HG03108 (cell line): ENCODE results near the gene FRAT2.
"Not testable (repeated sequence)": the region's sequence is repeated elsewhere in the genome, so short reads cannot be mapped to it uniquely, and the experiment has no call there.

ENCODE experiments used
- ATAC-seq: cut with Tn5 transposase; IDR thresholded peaks from one replicate; pipeline ENCODE4 v1.9.1; 2021; ENCODE audit warnings: moderate library complexity; ENCODE audit not compliant: unreplicated experiment

Gene FRAT2

DNA sequence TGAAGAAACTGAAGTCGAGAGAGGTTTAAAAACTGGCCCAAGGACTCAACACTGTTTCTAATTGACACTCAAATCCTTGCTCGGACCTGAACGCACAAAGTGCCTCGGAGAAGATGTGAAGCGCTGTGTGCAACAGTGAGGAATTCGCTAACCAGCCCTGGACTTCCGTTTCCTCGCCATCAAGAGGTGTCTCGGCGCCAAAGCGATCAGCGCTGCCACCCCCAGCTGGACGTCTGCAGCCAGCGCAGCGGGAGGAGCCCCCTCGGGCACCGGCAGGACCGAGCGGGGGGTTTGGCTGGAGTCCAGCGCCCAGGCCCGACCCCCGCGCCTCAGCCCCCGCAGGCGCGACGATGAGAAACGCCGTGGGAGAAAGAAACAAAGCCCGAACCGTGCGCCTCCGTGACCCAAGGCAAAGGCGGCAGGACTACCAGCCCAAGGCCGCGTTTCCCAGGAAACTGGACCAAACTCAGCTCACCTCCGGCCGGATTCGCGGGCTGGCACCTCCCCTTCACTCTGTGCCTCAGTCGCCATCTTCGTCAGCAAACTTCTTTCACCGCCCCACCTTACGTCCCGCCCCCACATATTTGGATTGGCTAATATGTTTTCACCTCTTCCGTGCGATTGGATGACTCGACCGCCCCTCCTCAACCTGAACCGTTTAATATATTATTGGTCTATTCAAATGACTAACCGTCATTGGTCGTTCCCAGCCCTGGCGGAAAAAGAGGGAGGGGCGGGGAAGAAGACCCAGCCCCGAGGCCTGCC is 42.2 kb downstream of the FRAT2 start, which contains the start of gene ARHGAP19:
Gene ARHGAP19, minus strand, starts transcription at position 541 of the 765 bp plus-strand sequence. Its CDS starts 10 bp downstream, at position 531.
- peak; percentile 97 for ATAC-seq

DNA sequence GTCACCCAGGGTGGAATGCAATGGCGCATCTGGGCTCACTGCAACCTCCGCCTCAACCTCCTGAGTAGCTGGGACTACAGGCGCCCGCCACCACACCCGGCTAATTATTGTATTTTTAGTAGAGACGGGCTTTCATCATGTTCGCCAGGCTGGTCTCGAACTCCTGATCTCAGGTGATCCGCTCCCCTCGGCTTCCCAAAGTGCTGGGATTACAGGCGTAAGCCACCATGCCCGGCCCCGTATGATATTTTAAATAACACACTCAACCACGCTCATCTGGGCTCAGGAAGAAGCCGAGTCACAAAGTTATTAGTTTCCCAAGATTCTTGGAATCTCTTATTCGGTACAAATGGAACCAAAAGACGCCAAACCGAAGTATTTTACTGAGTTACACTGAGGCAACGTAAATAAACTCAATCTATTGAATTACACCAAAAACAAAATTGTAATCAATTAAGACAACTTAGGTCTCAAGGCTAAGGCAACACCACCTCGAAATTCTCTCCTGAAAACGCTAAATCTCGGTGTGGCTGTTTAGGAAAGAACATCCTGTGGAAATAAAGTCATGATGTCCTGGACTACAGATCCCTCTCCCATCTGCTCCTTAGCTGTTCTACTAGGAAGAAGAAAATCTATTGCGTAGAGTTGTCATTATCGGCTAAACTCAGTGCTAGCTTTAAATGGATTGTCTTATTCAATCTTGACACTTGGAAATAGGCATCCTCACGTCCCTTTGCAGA is 43.0 kb downstream of the FRAT2 start:
- ATAC-seq: no peak

GRCh38 chr10:97290576-97291356 is 43.8 kb downstream of the FRAT2 start:
- not testable (repeated sequence) for ATAC-seq

DNA sequence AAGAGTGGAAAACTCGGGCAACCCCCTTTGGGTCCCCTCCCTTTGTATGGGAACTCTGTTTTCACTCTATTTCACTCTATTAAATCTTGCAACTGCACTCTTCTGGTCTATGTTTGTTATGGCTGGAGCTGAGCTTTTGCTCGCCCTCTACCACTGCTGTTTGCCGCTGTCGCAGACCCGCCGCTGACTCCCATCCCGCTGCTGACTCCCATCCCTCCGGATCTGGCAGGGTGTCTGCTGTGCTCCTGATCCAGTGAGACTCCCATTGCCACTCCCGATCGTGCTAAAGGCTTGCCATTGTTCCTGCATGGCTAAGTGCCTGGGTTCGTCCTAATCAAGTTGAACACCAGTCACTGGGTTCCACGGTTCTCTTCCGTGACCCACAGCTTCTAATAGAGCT is 44.5 kb downstream of the FRAT2 start:
- not testable (repeated sequence) for ATAC-seq
